Measurements from ENCODE around the gene UGT1A5.
"Not testable (repeated sequence)": the region's sequence is repeated elsewhere in the genome, so short reads cannot be mapped to it uniquely, and the experiment has no call there.

UGT1A5 gene

GRCh38 chr2:233746475-233747282, 34.0 kb downstream of the UGT1A5 start:
- DNase-seq (ENCODE audit: low read depth), result no peak

GRCh38 chr2:233747283-233747544, 34.5 kb downstream of the UGT1A5 start:
- no peak for DNase-seq (ENCODE audit: low read depth)

GRCh38 chr2:233750689-233751088, 38.0 kb downstream of the UGT1A5 start:
- not testable (repeated sequence) for DNase-seq (ENCODE audit: low read depth)

GRCh38 chr2:233751212-233752009, 38.7 kb downstream of the UGT1A5 start:
- DNase-seq (ENCODE audit: low read depth), result not testable (repeated sequence)

- no peak for DNase-seq (ENCODE audit: low read depth)
Observed at GRCh38 chr2:233754872-233755611, 42.3 kb downstream of the UGT1A5 start.

- DNase-seq (ENCODE audit: low read depth), result no peak
Observed at GRCh38 chr2:233756429-233757081, 43.8 kb downstream of the UGT1A5 start.

GRCh38 chr2:233758141-233758540, 45.4 kb downstream of the UGT1A5 start:
- no peak for DNase-seq (ENCODE audit: low read depth)

- DNase-seq (ENCODE audit: low read depth), result no peak
Observed at GRCh38 chr2:233758849-233759248, 46.1 kb downstream of the UGT1A5 start.

GRCh38 chr2:233760043-233760442, 47.3 kb downstream of the UGT1A5 start, which contains the start of gene UGT1A1:
TSS of gene UGT1A1 (plus strand) at chr2:233760270. CDS start at chr2:233760288, 18 bp downstream.
- no peak for DNase-seq (ENCODE audit: low read depth)

- DNase-seq (ENCODE audit: low read depth), result no peak
Observed at GRCh38 chr2:233761040-233761769, 48.5 kb downstream of the UGT1A5 start.

GRCh38 chr2:233764264-233764663, 51.6 kb downstream of the UGT1A5 start:
- DNase-seq (ENCODE audit: low read depth), result no peak

- no peak for DNase-seq (ENCODE audit: low read depth)
Observed at GRCh38 chr2:233764761-233765160, 52.1 kb downstream of the UGT1A5 start.

- DNase-seq (ENCODE audit: low read depth), result no peak
Observed at GRCh38 chr2:233766416-233766815, 53.7 kb downstream of the UGT1A5 start.

GRCh38 chr2:233768076-233768475, 55.4 kb downstream of the UGT1A5 start:
- no peak for DNase-seq (ENCODE audit: low read depth)

GRCh38 chr2:233769260-233769659, 56.6 kb downstream of the UGT1A5 start:
- no peak for DNase-seq (ENCODE audit: low read depth)

GRCh38 chr2:233772153-233772552, 59.4 kb downstream of the UGT1A5 start:
- DNase-seq (ENCODE audit: low read depth), result no peak

GRCh38 chr2:233772583-233772982, 59.9 kb downstream of the UGT1A5 start:
- no peak for DNase-seq (ENCODE audit: low read depth)

GRCh38 chr2:233773854-233774253, 61.1 kb downstream of the UGT1A5 start:
- no peak for DNase-seq (ENCODE audit: low read depth)

- no peak for DNase-seq (ENCODE audit: low read depth)
Observed at GRCh38 chr2:233775414-233775813, 62.7 kb downstream of the UGT1A5 start.

- DNase-seq (ENCODE audit: low read depth), result no peak
Observed at GRCh38 chr2:233778030-233778429, 65.3 kb downstream of the UGT1A5 start, which contains the start of gene MROH2A. TSS of gene MROH2A (plus strand) at chr2:233778330. CDS start at chr2:233779359, 1,029 bp downstream.

- DNase-seq (ENCODE audit: low read depth), result no peak
Observed at GRCh38 chr2:233779722-233780121, 67.0 kb downstream of the UGT1A5 start.

Measured in activated T-cell treated with anti-CD3 and anti-CD28 coated beads for 48 hours (primary cell).